Measurements from ENCODE around the gene CFAP100.

The CFAP100 gene

DNA sequence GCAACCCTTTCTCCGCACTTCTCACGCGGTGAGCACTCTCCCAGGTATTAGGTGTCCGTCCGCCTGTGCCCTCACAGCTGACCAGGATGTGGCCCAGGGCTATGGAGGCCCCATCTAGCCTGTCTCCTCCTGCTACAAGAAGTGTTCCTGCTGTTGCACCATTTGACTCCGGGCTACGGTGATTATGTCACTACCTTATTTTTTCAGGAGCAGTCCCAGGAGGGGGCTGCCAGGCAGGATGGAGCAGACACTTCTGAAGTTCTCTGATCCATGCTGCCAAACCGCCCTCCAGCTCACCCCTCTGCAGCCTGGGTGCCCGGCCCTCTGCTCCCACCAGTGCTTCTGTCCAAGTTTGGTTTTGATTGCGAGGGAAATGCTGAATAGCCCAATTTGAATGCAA, 44.0 kb downstream of the CFAP100 start:
- TF ChIP-seq GATA3 (IDR thresholded peaks at IDR 0.05; ENCODE audit: low read depth, low read length) (no peak), GATA2 (IDR thresholded peaks at IDR 0.05; ENCODE audit: low read depth, low read length) (no peak)

DNA sequence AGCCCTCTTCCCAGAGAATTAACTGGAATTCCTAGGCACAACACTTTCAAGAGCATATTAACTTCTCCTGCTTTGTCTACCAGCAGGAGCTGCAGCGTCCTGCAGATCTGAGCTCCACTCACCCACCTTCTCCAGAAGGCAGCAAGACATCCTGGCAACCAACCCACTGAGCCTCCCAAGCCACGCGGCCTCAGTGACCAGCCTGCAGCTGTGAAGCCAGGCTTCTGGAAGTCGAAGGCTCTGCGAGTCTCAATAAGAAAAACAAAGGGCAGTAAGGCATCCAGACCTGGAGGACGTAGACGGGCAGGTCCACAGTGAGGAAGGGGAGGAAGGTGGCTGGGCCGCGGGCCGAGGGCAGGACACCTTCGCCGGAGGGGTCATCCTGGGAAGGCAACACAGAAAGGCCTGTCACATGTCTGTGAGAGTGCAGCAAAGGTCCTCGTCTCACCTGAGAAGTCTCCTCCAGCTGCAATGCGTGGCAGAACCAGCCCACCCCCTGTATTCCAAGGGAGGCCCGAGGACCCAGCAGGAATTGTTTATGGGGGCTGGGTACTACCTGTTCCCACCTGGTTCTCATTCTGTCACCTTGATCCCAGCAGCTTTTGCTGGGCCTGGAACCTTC, 44.7 kb downstream of the CFAP100 start:
- TF ChIP-seq GATA2 (IDR thresholded peaks at IDR 0.05; ENCODE audit: low read depth, low read length): no peak
- no peak for TF ChIP-seq GATA3 (IDR thresholded peaks at IDR 0.05; ENCODE audit: low read depth, low read length)

DNA sequence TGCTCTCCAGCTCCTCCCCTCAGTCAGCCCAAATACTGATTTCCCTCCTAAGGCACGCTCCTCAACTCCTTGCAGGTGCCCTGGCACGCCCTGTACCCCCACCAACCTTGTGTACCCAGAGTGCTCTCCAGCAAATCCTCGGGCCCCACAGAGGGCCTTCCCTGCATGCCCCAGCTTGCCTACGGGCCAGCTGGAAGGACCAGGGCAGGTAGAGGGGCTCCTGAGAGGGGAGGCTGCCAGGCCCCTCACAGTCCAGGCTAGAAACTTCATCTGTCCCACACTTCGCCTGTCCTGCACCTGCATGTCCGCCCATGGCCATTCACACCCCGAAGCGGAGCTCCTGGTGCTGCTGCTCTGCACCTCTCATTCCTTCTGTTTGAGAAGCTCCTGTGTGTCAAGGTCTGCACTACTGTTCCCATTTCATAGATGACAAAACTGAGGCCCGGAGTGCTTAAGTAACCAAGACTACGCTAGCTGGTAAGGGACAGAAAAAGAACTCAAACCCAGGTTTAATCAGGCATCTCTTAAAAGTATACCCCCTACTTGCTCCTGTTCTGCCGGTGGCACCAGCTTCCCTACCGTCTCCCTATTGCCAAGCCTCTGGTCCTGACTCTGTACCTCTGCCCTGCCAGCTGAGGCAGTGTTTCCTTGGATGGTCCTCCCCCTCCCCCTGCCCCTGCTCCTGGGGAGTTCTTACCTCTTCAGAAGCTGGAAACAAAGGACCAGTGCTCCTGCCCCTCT, 45.4 kb downstream of the CFAP100 start:
- TF ChIP-seq GATA3 (IDR thresholded peaks at IDR 0.05; ENCODE audit: low read depth, low read length) (no peak), GATA2 (IDR thresholded peaks at IDR 0.05; ENCODE audit: low read depth, low read length) (no peak)

GRCh38 chr3:126440709-126440995, 45.9 kb downstream of the CFAP100 start:
- TF ChIP-seq GATA3 (IDR thresholded peaks at IDR 0.05; ENCODE audit: low read depth, low read length) (no peak), GATA2 (IDR thresholded peaks at IDR 0.05; ENCODE audit: low read depth, low read length) (no peak)

DNA sequence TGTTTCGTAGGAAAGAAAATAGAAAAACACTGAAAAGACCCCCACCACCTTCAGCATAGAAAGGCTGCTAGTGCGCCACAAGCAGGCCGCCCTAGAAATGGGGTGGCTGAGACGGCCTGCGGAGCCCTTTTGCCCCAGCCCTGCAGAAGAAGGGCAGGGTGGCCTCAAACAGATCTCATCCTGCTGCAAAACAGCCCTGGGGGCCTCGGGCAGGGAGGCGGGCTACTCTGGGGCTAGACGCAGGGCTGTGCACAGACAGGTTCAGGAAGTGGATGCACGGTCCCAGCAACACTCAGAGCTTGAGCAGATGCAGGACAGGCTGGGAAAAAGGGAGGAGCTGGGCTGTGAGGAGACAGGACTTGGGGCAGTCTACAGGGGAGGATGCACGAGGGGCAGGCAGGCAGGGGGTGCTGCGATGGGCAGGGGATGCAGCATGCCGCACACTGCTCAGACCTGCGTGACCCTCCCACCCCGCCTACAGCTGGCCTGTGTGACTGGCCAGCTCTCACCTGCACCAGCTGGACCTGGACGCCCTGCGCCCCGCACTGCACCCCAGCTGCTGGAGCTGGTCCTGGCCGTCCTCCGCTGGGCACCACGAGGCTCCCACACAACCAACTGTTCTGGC, 46.7 kb downstream of the CFAP100 start:
- no peak for TF ChIP-seq GATA3 (IDR thresholded peaks at IDR 0.05; ENCODE audit: low read depth, low read length)
- no peak for TF ChIP-seq GATA2 (IDR thresholded peaks at IDR 0.05; ENCODE audit: low read depth, low read length)

DNA sequence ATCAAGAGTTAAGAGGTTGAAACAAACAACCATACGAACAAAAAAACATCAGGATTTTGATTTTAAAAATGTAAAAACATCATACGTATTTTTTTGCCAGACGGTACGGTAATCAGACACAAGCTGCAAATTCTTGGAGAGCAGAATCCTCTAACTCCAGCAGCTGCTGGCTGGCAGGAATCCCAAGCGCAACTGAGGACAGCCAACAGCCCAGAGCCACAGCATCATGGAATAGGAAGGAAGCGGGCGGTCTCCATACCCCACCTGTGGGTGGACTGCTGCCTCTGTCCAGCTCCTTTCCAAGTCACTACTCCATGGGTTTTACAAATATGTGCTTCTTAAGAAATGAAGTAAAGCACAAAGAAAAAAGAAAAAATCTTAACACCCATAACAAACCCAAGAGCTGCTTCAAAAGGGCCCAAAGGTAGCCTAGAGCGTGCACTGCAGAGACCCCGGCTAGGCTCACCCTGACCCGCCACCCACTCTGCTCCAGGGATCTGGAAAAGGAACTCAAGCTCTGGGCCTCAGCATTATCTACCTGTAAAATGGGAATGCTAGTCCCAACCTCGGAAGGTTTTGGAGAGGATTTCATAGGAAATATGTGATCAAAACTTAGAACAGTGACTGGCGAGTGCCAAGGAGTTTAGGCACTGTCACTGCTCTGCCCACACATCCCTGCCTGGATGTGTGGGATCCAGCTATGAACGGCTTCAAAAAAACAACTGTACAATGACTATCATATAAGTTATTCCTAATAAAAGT, 47.6 kb downstream of the CFAP100 start:
- TF ChIP-seq GATA3 (IDR thresholded peaks at IDR 0.05; ENCODE audit: low read depth, low read length) (no peak), GATA2 (IDR thresholded peaks at IDR 0.05; ENCODE audit: low read depth, low read length) (no peak)

DNA sequence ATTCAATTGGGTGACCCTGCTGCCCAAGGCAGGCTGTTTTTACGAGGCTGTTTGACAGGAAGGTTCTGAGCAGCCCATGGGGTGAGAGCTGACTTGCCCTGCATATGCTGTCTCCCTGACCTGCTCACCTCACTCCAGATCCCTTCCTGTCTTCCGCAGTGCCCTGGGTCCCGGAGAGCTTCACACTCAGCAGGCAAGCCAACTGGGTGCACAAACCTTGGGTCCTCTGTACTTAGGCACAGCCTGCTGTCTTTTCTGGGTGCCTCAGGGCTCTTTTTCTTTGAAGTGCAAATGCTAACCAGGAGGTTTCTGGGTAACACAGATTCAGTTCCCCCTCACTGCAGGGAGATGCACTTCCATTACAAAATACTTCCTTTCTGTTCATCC, 48.1 kb downstream of the CFAP100 start:
- TF ChIP-seq GATA2 (IDR thresholded peaks at IDR 0.05; ENCODE audit: low read depth, low read length): no peak
- TF ChIP-seq GATA3 (IDR thresholded peaks at IDR 0.05; ENCODE audit: low read depth, low read length): no peak

DNA sequence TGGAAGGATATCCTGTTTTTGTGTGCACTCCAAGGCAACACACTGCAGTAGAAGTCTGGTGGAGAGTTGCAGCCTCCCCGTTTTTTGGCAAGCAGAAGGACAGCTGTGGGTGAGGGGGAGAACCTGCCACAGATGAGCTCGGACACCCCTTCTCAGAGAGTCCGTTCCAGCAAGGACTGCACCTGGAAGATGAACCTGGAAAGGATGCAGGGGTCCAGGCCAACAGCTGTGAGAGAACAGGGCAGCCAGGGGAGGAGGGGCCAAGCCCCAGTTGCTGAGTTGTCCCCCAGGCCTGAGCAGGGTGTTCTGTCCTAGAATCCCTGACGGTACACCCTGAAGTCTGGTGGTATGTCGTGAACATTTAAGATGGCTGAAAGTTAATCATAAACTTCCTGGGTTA, 50.8 kb downstream of the CFAP100 start:
- TF ChIP-seq GATA3 (IDR thresholded peaks at IDR 0.05; ENCODE audit: low read depth, low read length) (no peak), GATA2 (IDR thresholded peaks at IDR 0.05; ENCODE audit: low read depth, low read length) (no peak)

- TF ChIP-seq GATA3 (IDR thresholded peaks at IDR 0.05; ENCODE audit: low read depth, low read length) (no peak), GATA2 (IDR thresholded peaks at IDR 0.05; ENCODE audit: low read depth, low read length) (no peak)
Measured at GRCh38 chr3:126446301-126446700, 51.6 kb downstream of the CFAP100 start.

- TF ChIP-seq GATA3 (IDR thresholded peaks at IDR 0.05; ENCODE audit: low read depth, low read length): no peak
- TF ChIP-seq GATA2 (IDR thresholded peaks at IDR 0.05; ENCODE audit: low read depth, low read length): no peak
Measured at GRCh38 chr3:126446791-126447190, 52.1 kb downstream of the CFAP100 start.

GRCh38 chr3:126447456-126448106, 52.9 kb downstream of the CFAP100 start:
- TF ChIP-seq GATA2 (IDR thresholded peaks at IDR 0.05; ENCODE audit: low read depth, low read length): no peak
- no peak for TF ChIP-seq GATA3 (IDR thresholded peaks at IDR 0.05; ENCODE audit: low read depth, low read length)

GRCh38 chr3:126448136-126448892, 53.6 kb downstream of the CFAP100 start:
- TF ChIP-seq GATA3 (IDR thresholded peaks at IDR 0.05; ENCODE audit: low read depth, low read length): no peak
- no peak for TF ChIP-seq GATA2 (IDR thresholded peaks at IDR 0.05; ENCODE audit: low read depth, low read length)

DNA sequence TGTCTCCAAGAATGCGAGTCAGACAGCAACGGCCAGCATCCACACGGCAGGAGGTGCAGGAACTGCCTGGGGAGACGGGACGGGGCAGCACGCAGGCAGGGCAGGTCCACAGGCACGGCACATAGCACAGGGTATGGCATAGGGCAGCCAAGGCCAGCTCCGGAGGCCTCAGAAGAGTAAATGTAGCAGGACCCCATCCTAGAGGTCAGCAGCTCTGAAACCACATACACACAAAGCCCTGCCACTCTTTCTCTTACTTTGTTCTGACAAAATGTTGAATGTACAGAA, 54.1 kb downstream of the CFAP100 start:
- TF ChIP-seq GATA3 (IDR thresholded peaks at IDR 0.05; ENCODE audit: low read depth, low read length) (no peak), GATA2 (IDR thresholded peaks at IDR 0.05; ENCODE audit: low read depth, low read length) (no peak)
